Liver (tissue), 9 donors: Measurements from ENCODE around the gene IGF2BP3. TPM values are rescaled to one million over a fixed set of nuclear protein-coding genes. Genes with fewer than 3 reads are reported as not detected.

ENCODE experiments used
- DNase-seq: peaks from one replicate; pipeline ENCODE4 v3.0.0-alpha.2; 2017; ENCODE audit warnings: low spot score
- H3K27ac ChIP-seq, 2 donors: one replicate each; pipeline ENCODE4 v1.7.0; 2013; ENCODE audit warnings: inconsistent platforms in 2 of 2, low read length in 2 of 2, control low read depth in 1 of 2, low read depth in 1 of 2, mild to moderate bottlenecking in 1 of 2
- H3K27me3 ChIP-seq, 4 donors: one replicate each; pipeline versions ENCODE4 v1.6.1 to v1.7.0; 2013; ENCODE audit warnings: low read length in 3 of 4, inconsistent platforms in 1 of 4, mild to moderate bottlenecking in 1 of 4, moderate library complexity in 1 of 4; ENCODE audit not compliant: control insufficient read depth in 4 of 4, insufficient read depth in 4 of 4
- H3K36me3 ChIP-seq, 4 donors: one replicate each; pipeline versions ENCODE4 v1.6.1 to v1.7.0; 2013; ENCODE audit warnings: low read length in 3 of 4, mild to moderate bottlenecking in 3 of 4, low read depth in 1 of 4, moderate library complexity in 1 of 4; ENCODE audit not compliant: control insufficient read depth in 4 of 4, insufficient read depth in 3 of 4
- H3K4me1 ChIP-seq, 4 donors: one replicate each; pipeline versions ENCODE4 v1.6.1 to v1.7.0; 2013; ENCODE audit warnings: low read length in 3 of 4, mild to moderate bottlenecking in 3 of 4, moderate library complexity in 1 of 4; ENCODE audit not compliant: control insufficient read depth in 4 of 4, insufficient read depth in 4 of 4
- H3K4me3 ChIP-seq, 3 donors: one replicate each; pipeline versions ENCODE4 v1.6.1 to v1.7.0; 2013; ENCODE audit warnings: low read length in 3 of 3, control low read depth in 1 of 3, low read depth in 1 of 3, mild to moderate bottlenecking in 1 of 3
- H3K9ac ChIP-seq, 2 donors: one replicate each; pipeline ENCODE4 v1.7.0; 2013; ENCODE audit warnings: low read length in 2 of 2, mild to moderate bottlenecking in 2 of 2, moderate library complexity in 2 of 2, control low read depth in 1 of 2, low read depth in 1 of 2
- H3K9me3 ChIP-seq, 4 donors: one replicate each; pipeline versions ENCODE4 v1.6.1 to v1.7.0; 2013; ENCODE audit warnings: low read length in 3 of 4; ENCODE audit not compliant: control insufficient read depth in 4 of 4
- EGR1 ChIP-seq, 2 donors: IDR thresholded peaks; 2 replicates each; pipeline ENCODE4 v1.6.1; 2016 to 2018; ENCODE audit warnings: antibody characterized with exemption in 2 of 2, low read depth in 2 of 2
- FOXA1 ChIP-seq: IDR thresholded peaks from 2 replicates; pipeline ENCODE4 v1.6.1; 2016; ENCODE audit warnings: antibody characterized with exemption
- FOXA2 ChIP-seq: IDR thresholded peaks from 2 replicates; pipeline ENCODE4 v1.6.1; 2016; ENCODE audit warnings: antibody characterized with exemption
- GABPA ChIP-seq, 2 donors: IDR thresholded peaks in 1 of 2; conservative IDR thresholded peaks in 1 of 2; 2 replicates each; pipeline ENCODE4 v1.6.1; 2016; ENCODE audit warnings: antibody characterized with exemption in 2 of 2, mild to moderate bottlenecking in 1 of 2, moderate library complexity in 1 of 2
- HNF4G ChIP-seq: IDR thresholded peaks from 2 replicates; pipeline ENCODE4 v1.6.1; 2016; ENCODE audit warnings: antibody characterized with exemption
- JUND ChIP-seq, 2 donors: IDR thresholded peaks; 2 replicates each; pipeline ENCODE4 v1.6.1; 2016; ENCODE audit warnings: antibody characterized with exemption in 2 of 2
- NR2F2 ChIP-seq: IDR thresholded peaks from 2 replicates; pipeline ENCODE4 v1.6.1; 2016; ENCODE audit warnings: antibody characterized with exemption
- RAD21 ChIP-seq, 2 donors: IDR thresholded peaks; 2 replicates each; pipeline ENCODE4 v1.6.1; 2016; ENCODE audit warnings: antibody characterized with exemption in 2 of 2, mild to moderate bottlenecking in 2 of 2
- RXRA ChIP-seq, 2 donors: IDR thresholded peaks; 2 replicates each; pipeline ENCODE4 v1.6.1; 2017 to 2018; ENCODE audit warnings: antibody characterized with exemption in 2 of 2, mild to moderate bottlenecking in 1 of 2
- TAF1 ChIP-seq: conservative IDR thresholded peaks from 2 replicates; pipeline ENCODE4 v1.6.1; 2016; ENCODE audit warnings: antibody characterized with exemption, mild to moderate bottlenecking
- YY1 ChIP-seq: IDR thresholded peaks from 2 replicates; pipeline ENCODE4 v1.6.1; 2016; ENCODE audit warnings: antibody characterized with exemption, mild to moderate bottlenecking
- WGBS: extraction: QIAGEN DNeasy Blood & Tissue Kit; methylation state at CpG from one replicate; pipeline ENCODE4 v1.1.7; 2013; 5-methylcytosine and 5-hydroxymethylcytosine counted together
- polyA plus RNA-seq, 2 donors: library from polyadenylated mRNA; stranded (reverse) in 1 of 2; unstranded in 1 of 2; fragments of 200-250 nt in 1 of 2; fragments of >200 nt in 1 of 2; fragmentation: Nextera tagmentation in 1 of 2; extraction: Ambion mirVana in 1 of 2; gene quantifications; one replicate each; pipeline versions ENCODE4 v1.2.1 to v1.2.3, GENCODE V29; 2013 to 2015
- total RNA-seq, 2 donors: library from RNA; depleted of rRNA; stranded (reverse); fragments of >200 nt; gene quantifications; one replicate each; pipeline ENCODE4 v1.2.3, GENCODE V29; 2014
- TF ChIP-seq, protein P1 (sequence below): IDR thresholded peaks from 2 replicates; pipeline ENCODE4 v1.6.1; 2016; ENCODE audit warnings: antibody characterized with exemption
- TF ChIP-seq, protein P2 (sequence below): fragments of 150-350 bp; IDR thresholded peaks from 2 replicates; pipeline ENCODE4 v1.5.1; 2017; ENCODE audit warnings: improper control_type of control experiment, low read depth, low read length; ENCODE audit not compliant: missing input control
- TF ChIP-seq, protein P3 (sequence below): IDR thresholded peaks from 2 replicates; pipeline ENCODE4 v1.6.1; 2016; ENCODE audit warnings: antibody characterized with exemption, mild to moderate bottlenecking
- donor health status: healthy.
- donor health status: healthy.
- donor health status: healthy.
- donor health status: healthy.
- donor health status: healthy.

The IGF2BP3 gene
- total and polyA plus RNA-seq, 4 donors, result 0.17 to 28.4 (median 0.23) TPM; not detected in 1

DNA sequence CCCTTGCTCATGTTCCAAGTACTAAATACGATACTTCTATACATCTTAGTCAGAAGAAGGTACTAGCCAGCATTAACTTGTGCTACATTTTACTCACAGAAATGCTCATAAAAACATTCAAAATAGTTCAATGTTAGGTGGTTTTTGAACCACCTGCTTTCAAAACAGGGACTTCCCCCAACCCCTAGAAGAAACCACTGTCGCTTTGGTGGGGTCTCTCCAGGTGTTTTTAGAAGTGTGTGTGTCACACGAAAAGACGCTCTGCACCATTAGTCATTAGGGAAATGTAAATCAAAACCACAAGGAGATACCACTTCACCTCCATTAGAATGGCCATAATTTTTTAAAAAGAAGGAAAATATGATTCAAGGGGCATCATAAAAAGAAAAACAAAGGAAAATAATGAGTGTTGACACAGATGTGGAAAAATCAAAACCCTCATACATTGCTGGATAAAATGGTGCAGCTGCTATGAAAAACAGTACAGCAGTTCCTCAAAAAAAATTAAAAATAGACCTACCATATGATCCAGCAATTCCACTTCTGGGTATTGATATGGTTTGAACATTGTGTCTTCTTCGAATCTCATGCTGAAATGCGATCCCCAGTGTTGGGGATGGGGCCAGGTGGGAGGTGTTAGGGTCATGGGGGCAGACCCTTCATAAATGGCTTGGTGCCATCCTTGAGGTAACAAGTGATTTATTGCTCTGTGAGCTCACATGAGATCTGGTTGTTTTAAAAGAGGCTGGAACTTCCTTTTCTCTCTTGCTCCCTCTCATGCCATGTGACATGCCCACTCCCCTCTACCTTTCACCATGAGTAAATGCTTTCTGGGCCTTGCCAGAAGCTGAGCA lies 96.9 kb downstream of the IGF2BP3 start (continued):
- TF ChIP-seq, protein P1, sequence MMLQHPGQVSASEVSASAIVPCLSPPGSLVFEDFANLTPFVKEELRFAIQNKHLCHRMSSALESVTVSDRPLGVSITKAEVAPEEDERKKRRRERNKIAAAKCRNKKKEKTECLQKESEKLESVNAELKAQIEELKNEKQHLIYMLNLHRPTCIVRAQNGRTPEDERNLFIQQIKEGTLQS, result no peak
- TF ChIP-seq, protein P2, sequence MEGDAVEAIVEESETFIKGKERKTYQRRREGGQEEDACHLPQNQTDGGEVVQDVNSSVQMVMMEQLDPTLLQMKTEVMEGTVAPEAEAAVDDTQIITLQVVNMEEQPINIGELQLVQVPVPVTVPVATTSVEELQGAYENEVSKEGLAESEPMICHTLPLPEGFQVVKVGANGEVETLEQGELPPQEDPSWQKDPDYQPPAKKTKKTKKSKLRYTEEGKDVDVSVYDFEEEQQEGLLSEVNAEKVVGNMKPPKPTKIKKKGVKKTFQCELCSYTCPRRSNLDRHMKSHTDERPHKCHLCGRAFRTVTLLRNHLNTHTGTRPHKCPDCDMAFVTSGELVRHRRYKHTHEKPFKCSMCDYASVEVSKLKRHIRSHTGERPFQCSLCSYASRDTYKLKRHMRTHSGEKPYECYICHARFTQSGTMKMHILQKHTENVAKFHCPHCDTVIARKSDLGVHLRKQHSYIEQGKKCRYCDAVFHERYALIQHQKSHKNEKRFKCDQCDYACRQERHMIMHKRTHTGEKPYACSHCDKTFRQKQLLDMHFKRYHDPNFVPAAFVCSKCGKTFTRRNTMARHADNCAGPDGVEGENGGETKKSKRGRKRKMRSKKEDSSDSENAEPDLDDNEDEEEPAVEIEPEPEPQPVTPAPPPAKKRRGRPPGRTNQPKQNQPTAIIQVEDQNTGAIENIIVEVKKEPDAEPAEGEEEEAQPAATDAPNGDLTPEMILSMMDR, result no peak
- TF ChIP-seq EGR1 (IDR thresholded peaks at IDR 0.05; ENCODE audit: low read depth in 2 of 2), result no peak
- TF ChIP-seq JUND (IDR thresholded peaks at IDR 0.05), result no peak

DNA sequence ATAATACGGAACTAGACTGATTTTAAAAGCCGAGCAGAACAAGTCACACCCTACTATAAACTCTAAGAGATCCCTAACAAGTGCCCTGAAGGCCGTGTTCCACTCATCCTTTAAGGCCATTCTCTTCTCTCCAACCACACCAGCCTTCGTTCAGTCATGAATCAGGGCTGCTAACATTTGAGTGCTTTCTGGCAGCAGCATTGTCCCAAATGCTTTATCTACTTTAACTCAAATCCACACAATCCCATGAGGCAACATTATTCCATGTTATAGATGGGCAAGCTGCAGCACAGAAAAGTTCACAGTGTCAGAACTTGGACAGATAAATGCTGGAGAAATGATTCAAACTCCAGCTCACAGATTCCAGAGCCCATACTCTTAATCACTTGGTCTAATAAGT lies 97.7 kb downstream of the IGF2BP3 start:
- 92% methylated on average over 4 of the region's 4 CpGs for WGBS

DNA sequence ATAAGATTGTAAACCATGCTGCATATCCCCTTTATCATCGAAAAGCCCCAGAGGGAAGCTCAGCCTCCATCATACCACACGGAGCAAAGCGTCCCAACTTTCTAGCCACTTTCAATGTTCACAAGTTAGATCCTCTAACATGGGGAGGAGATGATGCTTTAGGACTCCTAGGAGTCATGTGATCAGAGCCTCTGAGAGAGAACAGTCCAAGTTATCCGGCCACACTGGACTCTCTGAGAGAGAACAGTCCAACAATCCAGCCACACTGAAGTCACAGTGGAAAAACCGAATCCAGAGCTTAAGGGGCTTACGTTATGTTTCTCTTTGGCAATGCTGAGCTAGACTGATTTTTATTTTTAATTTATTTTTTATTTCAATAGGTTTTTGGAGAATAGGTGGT lies 98.6 kb downstream of the IGF2BP3 start:
- Histone ChIP-seq H3K36me3 (no peaks in the 10 kb centered on the region), H3K27ac (no peak overlapping the region), H3K9me3 (no peaks in the 10 kb centered on the region), H3K4me1 (no peaks in the 10 kb centered on the region), H3K9ac (no peak overlapping the region), H3K27me3 (no peaks in the 10 kb centered on the region), H3K4me3 (no peak overlapping the region)
- TF ChIP-seq RAD21 (IDR thresholded peaks at IDR 0.05) (no peak), HNF4G (no peak), RXRA (IDR thresholded peaks at IDR 0.05) (no peak), FOXA2 (no peak), EGR1 (IDR thresholded peaks at IDR 0.05; ENCODE audit: low read depth in 2 of 2) (no peak), GABPA (IDR thresholded peaks at IDR 0.05 in 1 of 2, conservative IDR thresholded peaks at IDR 0.05 in 1 of 2) (no peak), TAF1 (no peak), NR2F2 (no peak)
- TF ChIP-seq, protein P1, result no peak
- TF ChIP-seq, protein P2, result no peak
- TF ChIP-seq, protein P3, sequence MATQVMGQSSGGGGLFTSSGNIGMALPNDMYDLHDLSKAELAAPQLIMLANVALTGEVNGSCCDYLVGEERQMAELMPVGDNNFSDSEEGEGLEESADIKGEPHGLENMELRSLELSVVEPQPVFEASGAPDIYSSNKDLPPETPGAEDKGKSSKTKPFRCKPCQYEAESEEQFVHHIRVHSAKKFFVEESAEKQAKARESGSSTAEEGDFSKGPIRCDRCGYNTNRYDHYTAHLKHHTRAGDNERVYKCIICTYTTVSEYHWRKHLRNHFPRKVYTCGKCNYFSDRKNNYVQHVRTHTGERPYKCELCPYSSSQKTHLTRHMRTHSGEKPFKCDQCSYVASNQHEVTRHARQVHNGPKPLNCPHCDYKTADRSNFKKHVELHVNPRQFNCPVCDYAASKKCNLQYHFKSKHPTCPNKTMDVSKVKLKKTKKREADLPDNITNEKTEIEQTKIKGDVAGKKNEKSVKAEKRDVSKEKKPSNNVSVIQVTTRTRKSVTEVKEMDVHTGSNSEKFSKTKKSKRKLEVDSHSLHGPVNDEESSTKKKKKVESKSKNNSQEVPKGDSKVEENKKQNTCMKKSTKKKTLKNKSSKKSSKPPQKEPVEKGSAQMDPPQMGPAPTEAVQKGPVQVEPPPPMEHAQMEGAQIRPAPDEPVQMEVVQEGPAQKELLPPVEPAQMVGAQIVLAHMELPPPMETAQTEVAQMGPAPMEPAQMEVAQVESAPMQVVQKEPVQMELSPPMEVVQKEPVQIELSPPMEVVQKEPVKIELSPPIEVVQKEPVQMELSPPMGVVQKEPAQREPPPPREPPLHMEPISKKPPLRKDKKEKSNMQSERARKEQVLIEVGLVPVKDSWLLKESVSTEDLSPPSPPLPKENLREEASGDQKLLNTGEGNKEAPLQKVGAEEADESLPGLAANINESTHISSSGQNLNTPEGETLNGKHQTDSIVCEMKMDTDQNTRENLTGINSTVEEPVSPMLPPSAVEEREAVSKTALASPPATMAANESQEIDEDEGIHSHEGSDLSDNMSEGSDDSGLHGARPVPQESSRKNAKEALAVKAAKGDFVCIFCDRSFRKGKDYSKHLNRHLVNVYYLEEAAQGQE, result no peak
- 84% methylated on average over 6 of the region's 6 CpGs for WGBS
- no peak for DNase-seq

More for the DNA sequence above, 97.7 kb downstream of the IGF2BP3 start:
- H3K27ac ChIP-seq, result no peak overlapping the region
- DNase-seq, result no peak
- H3K36me3 ChIP-seq, result no peaks in the 10 kb centered on the region
- TF ChIP-seq YY1 (no peak), FOXA1 (no peak)
- no peak overlapping the region for H3K9ac ChIP-seq
- no peaks in the 10 kb centered on the region for H3K4me1 ChIP-seq
- H3K9me3 ChIP-seq, result no peaks in the 10 kb centered on the region
- no peak overlapping the region for H3K4me3 ChIP-seq
- no peaks in the 10 kb centered on the region for H3K27me3 ChIP-seq
